Esophagus muscularis mucosa (tissue), 4 donors: ENCODE data around the gene SMPD3.

Source experiments
- CTCF ChIP-seq, 3 experiments: fragments of 200-600 bp in 2 of 3; fragments of 450-650 bp in 1 of 3; sonication (generic) in 2 of 3; IDR thresholded peaks; one replicate each; pipeline ENCODE4 v1.5.1; 2017 to 2019; ENCODE audit warnings: antibody characterized with exemption in 3 of 3, mild to moderate bottlenecking in 2 of 3, moderate library complexity in 1 of 3
- EP300 ChIP-seq: sonication (generic); formaldehyde crosslinking; IDR thresholded peaks from one replicate; pipeline ENCODE4 v1.6.1; 2017; ENCODE audit warnings: antibody characterized with exemption
- POLR2A ChIP-seq: fragments of 450-650 bp; IDR thresholded peaks from one replicate; pipeline ENCODE4 v1.6.1; 2017; ENCODE audit warnings: antibody characterized with exemption, moderate library complexity, mild to moderate bottlenecking, low read depth
- POLR2AphosphoS5 ChIP-seq, 2 donors: sonication (generic); formaldehyde crosslinking; IDR thresholded peaks; one replicate each; pipeline ENCODE4 v1.6.1; 2017; ENCODE audit warnings: antibody characterized with exemption in 2 of 2

GRCh38 chr16:68382296-68382718 lies 66.0 kb downstream of the SMPD3 start:
- TF ChIP-seq POLR2AphosphoS5 (IDR thresholded peaks at IDR 0.05) (no peak), EP300 (no peak), CTCF (IDR thresholded peaks at IDR 0.05) (no peak), POLR2A (no peak)
